K562 (cell line): ENCODE measurements around the gene JADE2. TPM values are rescaled to one million over a fixed set of nuclear protein-coding genes. Genes with fewer than 3 reads are reported as not detected.
A peak's percentile ranks its signal among the peaks of the same experiment; 100 is the strongest.

Experiments used
- ATAC-seq: fragments of 200-7000 bp; cut with Tn5 transposase; 3 replicates; pipeline ENCODE4 v1.9.1; 2020; ENCODE audit warnings: moderate library complexity
- BruUV-seq: library from RNA; stranded (reverse); fragments of 400-500 nt; replicated peaks from 2 replicates; lab custom pipeline; 2021; lab: Mats Ljungman, UMichigan
- CTCF ChIA-PET: fragments of 300-600 bp; formaldehyde crosslinking; extraction: SDS; loops from one replicate; lab custom pipeline; 2021; ENCODE audit warnings: low intra/inter-chr PET ratio; lab: Yijun Ruan, JAX
- POLR2A ChIA-PET: fragments of 300-600, 350-650 bp; sonication (Branson Sonifier 250); formaldehyde crosslinking; extraction: SDS; loops from one replicate; lab custom pipeline; 2021; ENCODE audit warnings: antibody characterized with exemption, inconsistent platforms; lab: Yijun Ruan, JAX
- DNase-seq, 4 experiments: peaks; one replicate each; pipeline versions ENCODE4 v3.0.0 to v3.0.0-alpha.2; 2011 to 2018; ENCODE audit warnings: low spot score in 3 of 4, mixed read lengths in 3 of 4; ENCODE audit errors: extremely low read depth in 1 of 4
- FAIRE-seq: peaks from 2 replicates; lab custom pipeline; 2011; peaks lifted over from hg19 to GRCh38; lab: Jason Lieb, UNC
- H2AFZ ChIP-seq: 2 replicates; pipeline ENCODE4 v1.6.0; 2011; ENCODE audit warnings: low read depth, low read length, control low read depth, inconsistent platforms
- H3K27ac ChIP-seq: fragments of 200-600 bp; 3 replicates; pipeline ENCODE4 v1.8.0; 2011; ENCODE audit warnings: low read depth, mild to moderate bottlenecking, control low read depth, inconsistent platforms, low read length, moderate library complexity, mixed read lengths; ENCODE audit errors: extremely low read depth
- H3K27me3 ChIP-seq, 2 experiments: fragments of 300-600 bp in 1 of 2; 2 replicates in 1 of 2; 3 replicates in 1 of 2; pipeline versions ENCODE4 v1.6.0 to v1.8.0; 2011; ENCODE audit warnings: inconsistent platforms in 2 of 2, low read length in 2 of 2, mild to moderate bottlenecking in 1 of 2, mixed read lengths in 1 of 2, moderate library complexity in 1 of 2; ENCODE audit not compliant: control insufficient read depth in 2 of 2, insufficient read depth in 2 of 2
- H3K36me3 ChIP-seq: fragments of 300-600 bp; 3 replicates; pipeline ENCODE4 v1.8.0; 2011; ENCODE audit warnings: mild to moderate bottlenecking, low read length, inconsistent platforms; ENCODE audit not compliant: control insufficient read depth, insufficient read depth
- H3K4me1 ChIP-seq, 2 experiments: fragments of 200-600 bp in 1 of 2; replicated peaks in 1 of 2; 2 replicates in 1 of 2; 3 replicates in 1 of 2; pipeline versions ENCODE4 v1.5.1 to v1.8.0; 2011; ENCODE audit warnings: inconsistent platforms in 2 of 2, low read length in 2 of 2, mild to moderate bottlenecking in 1 of 2, mixed read lengths in 1 of 2, moderate library complexity in 1 of 2; ENCODE audit not compliant: control insufficient read depth in 2 of 2, insufficient read depth in 2 of 2
- H3K4me2 ChIP-seq: 2 replicates; pipeline ENCODE4 v1.6.1; 2011; ENCODE audit warnings: low read length, control low read depth, inconsistent platforms, mixed read lengths; ENCODE audit not compliant: insufficient read depth
- H3K4me3 ChIP-seq: fragments of 200-600 bp; sonication (generic), shearing (Covaris generic); 2 replicates; pipeline ENCODE4 v1.5.1; 2016; ENCODE audit warnings: control low read depth, inconsistent platforms
- H3K79me2 ChIP-seq: fragments of 200-600 bp; 3 replicates; pipeline ENCODE4 v1.8.0; 2011; ENCODE audit warnings: low read length, inconsistent platforms; ENCODE audit not compliant: control insufficient read depth, insufficient read depth
- H3K9ac ChIP-seq, 2 experiments: 2 replicates each; pipeline versions ENCODE4 v1.6.0 to v1.6.1; 2011; ENCODE audit warnings: low read depth in 2 of 2, low read length in 2 of 2, control low read depth in 1 of 2, inconsistent platforms in 1 of 2, mild to moderate bottlenecking in 1 of 2, mixed read lengths in 1 of 2; ENCODE audit not compliant: insufficient read depth in 1 of 2
- H3K9me1 ChIP-seq: one replicate; pipeline ENCODE4 v1.6.0; 2011; ENCODE audit warnings: inconsistent platforms, mild to moderate bottlenecking, low read length, moderate library complexity; ENCODE audit not compliant: control insufficient read depth, insufficient read depth
- H3K9me3 ChIP-seq: replicated peaks from 2 replicates; pipeline ENCODE4 v1.5.1; 2011; ENCODE audit warnings: low read depth, low read length, inconsistent platforms; ENCODE audit not compliant: control insufficient read depth, insufficient read depth
- H4K20me1 ChIP-seq: replicated peaks from 2 replicates; pipeline ENCODE4 v1.6.1; 2011; ENCODE audit warnings: low read length, inconsistent platforms, mixed read lengths; ENCODE audit not compliant: control insufficient read depth, insufficient read depth
- CBX2 ChIP-seq: fragments of 200-600 bp; sonication (generic); IDR thresholded peaks from one replicate; pipeline ENCODE4 v1.6.1; 2012; ENCODE audit warnings: mild to moderate bottlenecking, low read length, inconsistent platforms; ENCODE audit not compliant: insufficient read depth, poor library complexity, severe bottlenecking
- HOXB6 ChIP-seq: fragments of 250-450 bp; sonication (Bioruptor Pico); IDR thresholded peaks from 2 replicates; pipeline ENCODE4 v1.5.1; 2022; ENCODE audit warnings: mild to moderate bottlenecking, borderline replicate concordance
- POLR3G ChIP-seq: IDR thresholded peaks from 2 replicates; pipeline ENCODE4 v1.6.1; 2011; ENCODE audit not compliant: insufficient read length, insufficient replicate concordance; ENCODE audit errors: extremely low read depth
- PURB ChIP-seq: sonication (generic); formaldehyde crosslinking; IDR thresholded peaks from 2 replicates; pipeline ENCODE4 v1.9.0; 2021; ENCODE audit warnings: low read depth, mild to moderate bottlenecking, missing genetic modification reagents
- SMARCE1 ChIP-seq: fragments of 450-650 bp; IDR thresholded peaks from 2 replicates; pipeline ENCODE4 v1.7.1; 2016; ENCODE audit warnings: mild to moderate bottlenecking
- TAF7 ChIP-seq: fragments of 450-650 bp; IDR thresholded peaks from 2 replicates; pipeline ENCODE4 v1.6.1; 2016; ENCODE audit warnings: missing genetic modification characterization, missing compliant biosample characterization
- ZNF324 ChIP-seq: fragments of 250-450 bp; sonication (Bioruptor Pico); IDR thresholded peaks from 2 replicates; pipeline ENCODE4 v1.4.0; 2020; ENCODE audit warnings: mild to moderate bottlenecking
- WGBS: fragments of 100-300 bp; shearing (Covaris generic); methylation state at CpG from one replicate; pipeline ENCODE4 v1.1.6; 2016; ENCODE audit warnings: low coverage, mixed read lengths; ENCODE audit not compliant: insufficient coverage; ENCODE audit errors: missing lambda C conversion rate; 5-methylcytosine and 5-hydroxymethylcytosine counted together
- in situ Hi-C: fragments of 300-500 bp; cut with MboI; formaldehyde crosslinking; loops from 4 replicates; pipeline ENCODE4 v1.15.0; 2018; ENCODE audit warnings: inconsistent platforms, mixed read lengths
- intact Hi-C: fragments of 100-400 bp; cut with micrococcal nuclease; formaldehyde crosslinking; loops from 2 replicates; pipeline ENCODE4 v1.14.2; 2022
- polyA plus RNA-seq, 8 experiments: library from polyadenylated mRNA; depleted of rRNA in 4 of 8; stranded (reverse) in 5 of 8; unstranded in 3 of 8; fragments of >200 nt; fragmentation: Nextera tagmentation in 2 of 8; fragmentation: Illumina TruSeq in 1 of 8; extraction: Ambion mirVana in 2 of 8; extraction: Trizol in 1 of 8; gene quantifications; 2 replicates each; pipeline versions ENCODE4 v1.2.1 to v1.2.3, GENCODE V29; 2011 to 2014; ENCODE audit warnings: inconsistent platforms in 1 of 8, missing spikeins in 1 of 8
- total RNA-seq, 7 experiments: library from RNA; depleted of rRNA in 6 of 7; stranded (reverse); fragments of >200 nt in 6 of 7; fragmentation: Illumina TruSeq in 2 of 7; extraction: Trizol in 2 of 7; gene quantifications; 2 replicates each; pipeline versions ENCODE4 v1.2.1 to v1.2.3, GENCODE V29; 2011 to 2021; ENCODE audit warnings: low replicate concordance in 1 of 7
- TF ChIP-seq, protein P1 (sequence below), 2 experiments: fragments of 250-450 bp in 1 of 2; fragments of 450-650 bp in 1 of 2; sonication (Bioruptor Pico) in 1 of 2; IDR thresholded peaks; 2 replicates each; pipeline versions ENCODE4 v1.6.1 to v1.8.0; 2016 to 2021; ENCODE audit warnings: mild to moderate bottlenecking in 2 of 2, moderate library complexity in 2 of 2, missing compliant biosample characterization in 1 of 2, missing genetic modification characterization in 1 of 2
- TF ChIP-seq, protein P2 (sequence below): fragments of 200-400 bp; formaldehyde crosslinking; IDR thresholded peaks from 2 replicates; pipeline ENCODE4 v1.6.1; 2017; ENCODE audit warnings: mild to moderate bottlenecking, low read depth, low read length, moderate library complexity
- TF ChIP-seq, protein P3 (sequence below): fragments of 250-450 bp; sonication (Bioruptor Pico); IDR thresholded peaks from 2 replicates; pipeline ENCODE4 v1.4.0; 2020; ENCODE audit warnings: mild to moderate bottlenecking, moderate library complexity, borderline replicate concordance

JADE2 gene
- total and polyA plus RNA-seq, 9 of the 15 experiments (the other 6 are each of a cell fraction or from before 2014, with no cell fraction given): 0.50 to 23.3 (median 9.1) TPM

DNA sequence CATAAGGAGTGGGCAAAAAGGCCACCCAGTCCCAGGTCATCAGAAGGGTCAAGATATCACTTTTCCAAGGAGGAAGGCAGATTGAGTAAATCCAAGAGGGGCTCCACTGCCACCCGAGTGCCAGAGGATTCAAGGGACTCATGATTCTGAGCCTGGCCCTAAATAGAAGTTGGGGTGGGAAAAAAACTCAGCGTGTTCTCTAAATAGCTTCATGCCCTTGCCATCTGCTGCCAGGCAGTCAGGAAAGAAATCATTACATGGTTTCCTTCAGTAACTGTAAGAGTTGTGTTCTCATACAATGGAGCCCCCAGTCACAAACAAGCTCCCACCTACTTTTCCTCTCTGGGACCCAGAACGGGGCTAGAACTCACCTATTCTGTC lies 70.0 kb downstream of the JADE2 start:
- no peak overlapping the region for H3K27ac ChIP-seq
- ATAC-seq: no peak
- H3K36me3 ChIP-seq: no peaks in the 10 kb centered on the region
- no peaks in the 10 kb centered on the region for H3K9me1 ChIP-seq
- H3K4me3 ChIP-seq: no peak overlapping the region
- DNase-seq: no peak
- H4K20me1 ChIP-seq: no peaks in the 10 kb centered on the region
- H3K4me1 ChIP-seq: peaks cover 4% of the 10 kb centered on the region in 2 experiments; a peak in 3 of 5 replicates
- no peak overlapping the region for H3K4me2 ChIP-seq
- WGBS: 2% methylated on average over 3 of the region's 3 CpGs
- intact Hi-C loops (loop anchor here (10.0 kb wide), 1 partner anchor 309 kb away; the partner anchor contains the start of gene PCBD2), in situ Hi-C loops (loop anchor here (25.0 kb wide), 1 partner anchor 558 kb away; no protein-coding TSS in a partner anchor)
- H3K79me2 ChIP-seq: no peaks in the 10 kb centered on the region
- BruUV-seq: no TSS peak
- peak overlapping the region; percentile 39; the same call in 1 of the 2 replicates for H2AFZ ChIP-seq
- no peaks in the 10 kb centered on the region for H3K27me3 ChIP-seq
- no peaks in the 10 kb centered on the region for H3K9me3 ChIP-seq
- ChIA-PET POLR2A (interaction anchor here (0.5 to 1.6 kb wide), 5 partner anchors 11 to 830 kb away, joined by 3 read pairs; no protein-coding TSS in a partner anchor), CTCF (no interaction called here)
- no peak overlapping the region for H3K9ac ChIP-seq
- FAIRE-seq: no peak
- TF ChIP-seq SMARCE1 (no peak), PURB (CRISPR knock-in tag) (no peak), CBX2 (no peak), ZNF324 (CRISPR knock-in tag) (no peak), POLR3G (no peak), HOXB6 (CRISPR knock-in tag) (no peak), TAF7 (tag) (no peak)
- TF ChIP-seq, protein P1, sequence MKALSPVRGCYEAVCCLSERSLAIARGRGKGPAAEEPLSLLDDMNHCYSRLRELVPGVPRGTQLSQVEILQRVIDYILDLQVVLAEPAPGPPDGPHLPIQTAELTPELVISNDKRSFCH (CRISPR knock-in tag; IDR thresholded peaks at IDR 0.05): no peak
- TF ChIP-seq, protein P1 (tag; IDR thresholded peaks at IDR 0.05): no peak
- TF ChIP-seq, protein P2, sequence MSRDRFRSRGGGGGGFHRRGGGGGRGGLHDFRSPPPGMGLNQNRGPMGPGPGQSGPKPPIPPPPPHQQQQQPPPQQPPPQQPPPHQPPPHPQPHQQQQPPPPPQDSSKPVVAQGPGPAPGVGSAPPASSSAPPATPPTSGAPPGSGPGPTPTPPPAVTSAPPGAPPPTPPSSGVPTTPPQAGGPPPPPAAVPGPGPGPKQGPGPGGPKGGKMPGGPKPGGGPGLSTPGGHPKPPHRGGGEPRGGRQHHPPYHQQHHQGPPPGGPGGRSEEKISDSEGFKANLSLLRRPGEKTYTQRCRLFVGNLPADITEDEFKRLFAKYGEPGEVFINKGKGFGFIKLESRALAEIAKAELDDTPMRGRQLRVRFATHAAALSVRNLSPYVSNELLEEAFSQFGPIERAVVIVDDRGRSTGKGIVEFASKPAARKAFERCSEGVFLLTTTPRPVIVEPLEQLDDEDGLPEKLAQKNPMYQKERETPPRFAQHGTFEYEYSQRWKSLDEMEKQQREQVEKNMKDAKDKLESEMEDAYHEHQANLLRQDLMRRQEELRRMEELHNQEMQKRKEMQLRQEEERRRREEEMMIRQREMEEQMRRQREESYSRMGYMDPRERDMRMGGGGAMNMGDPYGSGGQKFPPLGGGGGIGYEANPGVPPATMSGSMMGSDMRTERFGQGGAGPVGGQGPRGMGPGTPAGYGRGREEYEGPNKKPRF: no peak
- TF ChIP-seq, protein P3, sequence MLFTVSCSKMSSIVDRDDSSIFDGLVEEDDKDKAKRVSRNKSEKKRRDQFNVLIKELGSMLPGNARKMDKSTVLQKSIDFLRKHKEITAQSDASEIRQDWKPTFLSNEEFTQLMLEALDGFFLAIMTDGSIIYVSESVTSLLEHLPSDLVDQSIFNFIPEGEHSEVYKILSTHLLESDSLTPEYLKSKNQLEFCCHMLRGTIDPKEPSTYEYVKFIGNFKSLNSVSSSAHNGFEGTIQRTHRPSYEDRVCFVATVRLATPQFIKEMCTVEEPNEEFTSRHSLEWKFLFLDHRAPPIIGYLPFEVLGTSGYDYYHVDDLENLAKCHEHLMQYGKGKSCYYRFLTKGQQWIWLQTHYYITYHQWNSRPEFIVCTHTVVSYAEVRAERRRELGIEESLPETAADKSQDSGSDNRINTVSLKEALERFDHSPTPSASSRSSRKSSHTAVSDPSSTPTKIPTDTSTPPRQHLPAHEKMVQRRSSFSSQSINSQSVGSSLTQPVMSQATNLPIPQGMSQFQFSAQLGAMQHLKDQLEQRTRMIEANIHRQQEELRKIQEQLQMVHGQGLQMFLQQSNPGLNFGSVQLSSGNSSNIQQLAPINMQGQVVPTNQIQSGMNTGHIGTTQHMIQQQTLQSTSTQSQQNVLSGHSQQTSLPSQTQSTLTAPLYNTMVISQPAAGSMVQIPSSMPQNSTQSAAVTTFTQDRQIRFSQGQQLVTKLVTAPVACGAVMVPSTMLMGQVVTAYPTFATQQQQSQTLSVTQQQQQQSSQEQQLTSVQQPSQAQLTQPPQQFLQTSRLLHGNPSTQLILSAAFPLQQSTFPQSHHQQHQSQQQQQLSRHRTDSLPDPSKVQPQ (CRISPR knock-in tag): no peak
